Neural cell (in vitro differentiated cells): ENCODE data around the gene KLHL30. TPM values are rescaled to one million over a fixed set of nuclear protein-coding genes. Genes with fewer than 3 reads are reported as not detected.

ENCODE experiments used
- H2AFZ ChIP-seq: fragments of 200-600, 300-800 bp; sonication (generic), shearing (Covaris generic); 2 replicates; pipeline ENCODE4 v1.6.0; 2014; ENCODE audit warnings: low read depth, mild to moderate bottlenecking, antibody characterized with exemption, low read length, moderate library complexity
- H3F3A ChIP-seq: fragments of 200-600 bp; shearing (Covaris generic); 2 replicates; pipeline ENCODE4 v1.6.1; 2016; ENCODE audit warnings: mild to moderate bottlenecking, moderate library complexity, mixed read lengths, antibody characterized with exemption, low read length; ENCODE audit not compliant: insufficient read depth, poor library complexity, severe bottlenecking
- H3K27ac ChIP-seq: fragments of 200-600, 300-800 bp; sonication (generic), shearing (Covaris generic); 2 replicates; pipeline ENCODE4 v1.5.1; 2014; ENCODE audit warnings: mild to moderate bottlenecking, low read length, moderate library complexity
- H3K27me3 ChIP-seq: fragments of 300-800, 200-600 bp; sonication (generic), shearing (Covaris generic); 2 replicates; pipeline ENCODE4 v1.6.0; 2014; ENCODE audit warnings: mild to moderate bottlenecking, low read depth, low read length, moderate library complexity; ENCODE audit not compliant: insufficient read depth
- H3K36me3 ChIP-seq: fragments of 300-800, 200-600 bp; sonication (generic), shearing (Covaris generic); 2 replicates; pipeline ENCODE4 v1.5.1; 2014; ENCODE audit warnings: mild to moderate bottlenecking, antibody characterized with exemption, low read length, moderate library complexity; ENCODE audit not compliant: insufficient read depth
- H3K4me2 ChIP-seq: fragments of 300-800, 200-600 bp; sonication (generic), shearing (Covaris generic); 2 replicates; pipeline ENCODE4 v1.6.0; 2014; ENCODE audit warnings: mild to moderate bottlenecking, low read length
- H3K4me3 ChIP-seq: fragments of 300-800, 200-600 bp; sonication (generic), shearing (Covaris generic); 2 replicates; pipeline ENCODE4 v1.5.1; 2014; ENCODE audit warnings: mild to moderate bottlenecking, low read length, moderate library complexity
- H3K79me2 ChIP-seq: fragments of 200-600 bp; shearing (Covaris generic); replicated peaks from 2 replicates; pipeline ENCODE4 v1.6.0; 2014; ENCODE audit warnings: mild to moderate bottlenecking, low read length, moderate library complexity; ENCODE audit not compliant: insufficient read depth
- H3K9ac ChIP-seq: fragments of 300-800, 200-600 bp; sonication (generic), shearing (Covaris generic); 2 replicates; pipeline ENCODE4 v1.6.1; 2016; ENCODE audit warnings: mild to moderate bottlenecking, low read length, mixed read lengths
- H3K9me2 ChIP-seq: fragments of 200-600 bp; shearing (Covaris generic); 2 replicates; pipeline ENCODE4 v1.6.1; 2016; ENCODE audit warnings: mild to moderate bottlenecking, low read length, mixed read lengths; ENCODE audit not compliant: insufficient read depth
- H3K9me3 ChIP-seq: fragments of 200-600, 300-800 bp; sonication (generic), shearing (Covaris generic); 2 replicates; pipeline ENCODE4 v1.6.1; 2016; ENCODE audit warnings: mild to moderate bottlenecking, mixed run types, low read length, moderate library complexity, mixed read lengths
- H4K20me1 ChIP-seq: fragments of 200-600 bp; shearing (Covaris generic); 2 replicates; pipeline ENCODE4 v1.6.1; 2016; ENCODE audit warnings: mild to moderate bottlenecking, mixed run types; ENCODE audit not compliant: insufficient read depth
- CTCF ChIP-seq: fragments of 450-650 bp; IDR thresholded peaks from 2 replicates; pipeline ENCODE4 v1.5.1; 2014; ENCODE audit warnings: antibody characterized with exemption, mild to moderate bottlenecking, moderate library complexity; ENCODE audit not compliant: poor library complexity, severe bottlenecking
- EP300 ChIP-seq: fragments of 450-650 bp; conservative IDR thresholded peaks from 2 replicates; pipeline ENCODE4 v1.6.1; 2014; ENCODE audit warnings: antibody characterized with exemption, mild to moderate bottlenecking, moderate library complexity; ENCODE audit not compliant: poor library complexity, severe bottlenecking
- EZH2 ChIP-seq: fragments of 200-600, 300-800 bp; shearing (Covaris generic), sonication (generic); IDR thresholded peaks from 2 replicates; pipeline ENCODE4 v1.6.1; 2014; ENCODE audit warnings: antibody characterized with exemption, low read length, borderline replicate concordance, mild to moderate bottlenecking; ENCODE audit not compliant: insufficient read depth, poor library complexity, severe bottlenecking
- MXI1 ChIP-seq: fragments of 450-650 bp; conservative IDR thresholded peaks from 2 replicates; pipeline ENCODE4 v1.6.1; 2014; ENCODE audit warnings: antibody characterized with exemption, mild to moderate bottlenecking; ENCODE audit not compliant: poor library complexity, severe bottlenecking
- POLR2AphosphoS5 ChIP-seq: IDR thresholded peaks from 2 replicates; pipeline ENCODE4 v1.6.1; 2012
- RAD21 ChIP-seq: fragments of 450-650 bp; conservative IDR thresholded peaks from 2 replicates; pipeline ENCODE4 v1.6.1; 2014; ENCODE audit warnings: antibody characterized with exemption, mild to moderate bottlenecking, moderate library complexity
- SMC3 ChIP-seq: fragments of 450-650 bp; conservative IDR thresholded peaks from 2 replicates; pipeline ENCODE4 v1.6.1; 2014; ENCODE audit warnings: antibody characterized with exemption, mild to moderate bottlenecking, moderate library complexity; ENCODE audit not compliant: poor library complexity
- TAF1 ChIP-seq: IDR thresholded peaks from 2 replicates; pipeline ENCODE4 v1.6.1; 2012; ENCODE audit warnings: low read depth
- polyA plus RNA-seq: library from polyadenylated mRNA; depleted of rRNA; stranded (reverse); fragments of >200 nt; gene quantifications from 2 replicates; pipeline ENCODE4 v1.2.3, GENCODE V29; 2014
- TF ChIP-seq, protein P1 (sequence below): IDR thresholded peaks from 2 replicates; pipeline ENCODE4 v1.6.1; 2012; ENCODE audit warnings: borderline replicate concordance

KLHL30 gene
- polyA plus RNA-seq, 1 donor from 2014 or later, result not detected

GRCh38 chr2:238091436-238092060 lies 46.9 kb upstream of the KLHL30 start:
- Histone ChIP-seq H3K4me3 (no peak overlapping the region), H3K4me2 (no peak overlapping the region), H3K9me2 (no peaks in the 10 kb centered on the region), H3K9ac (no peak overlapping the region), H2AFZ (no peak overlapping the region), H3K9me3 (no peaks in the 10 kb centered on the region), H3K27me3 (no peaks in the 10 kb centered on the region), H3F3A (no peaks in the 10 kb centered on the region), H3K36me3 (no peaks in the 10 kb centered on the region), H3K27ac (no peak overlapping the region), H4K20me1 (no peaks in the 10 kb centered on the region), H3K79me2 (no peaks in the 10 kb centered on the region)
- no peak for TF ChIP-seq CTCF
- TF ChIP-seq, protein P1, sequence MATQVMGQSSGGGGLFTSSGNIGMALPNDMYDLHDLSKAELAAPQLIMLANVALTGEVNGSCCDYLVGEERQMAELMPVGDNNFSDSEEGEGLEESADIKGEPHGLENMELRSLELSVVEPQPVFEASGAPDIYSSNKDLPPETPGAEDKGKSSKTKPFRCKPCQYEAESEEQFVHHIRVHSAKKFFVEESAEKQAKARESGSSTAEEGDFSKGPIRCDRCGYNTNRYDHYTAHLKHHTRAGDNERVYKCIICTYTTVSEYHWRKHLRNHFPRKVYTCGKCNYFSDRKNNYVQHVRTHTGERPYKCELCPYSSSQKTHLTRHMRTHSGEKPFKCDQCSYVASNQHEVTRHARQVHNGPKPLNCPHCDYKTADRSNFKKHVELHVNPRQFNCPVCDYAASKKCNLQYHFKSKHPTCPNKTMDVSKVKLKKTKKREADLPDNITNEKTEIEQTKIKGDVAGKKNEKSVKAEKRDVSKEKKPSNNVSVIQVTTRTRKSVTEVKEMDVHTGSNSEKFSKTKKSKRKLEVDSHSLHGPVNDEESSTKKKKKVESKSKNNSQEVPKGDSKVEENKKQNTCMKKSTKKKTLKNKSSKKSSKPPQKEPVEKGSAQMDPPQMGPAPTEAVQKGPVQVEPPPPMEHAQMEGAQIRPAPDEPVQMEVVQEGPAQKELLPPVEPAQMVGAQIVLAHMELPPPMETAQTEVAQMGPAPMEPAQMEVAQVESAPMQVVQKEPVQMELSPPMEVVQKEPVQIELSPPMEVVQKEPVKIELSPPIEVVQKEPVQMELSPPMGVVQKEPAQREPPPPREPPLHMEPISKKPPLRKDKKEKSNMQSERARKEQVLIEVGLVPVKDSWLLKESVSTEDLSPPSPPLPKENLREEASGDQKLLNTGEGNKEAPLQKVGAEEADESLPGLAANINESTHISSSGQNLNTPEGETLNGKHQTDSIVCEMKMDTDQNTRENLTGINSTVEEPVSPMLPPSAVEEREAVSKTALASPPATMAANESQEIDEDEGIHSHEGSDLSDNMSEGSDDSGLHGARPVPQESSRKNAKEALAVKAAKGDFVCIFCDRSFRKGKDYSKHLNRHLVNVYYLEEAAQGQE, result no peak
- no peak for TF ChIP-seq EZH2
- TF ChIP-seq EP300, result no peak
- TF ChIP-seq TAF1, result no peak
- TF ChIP-seq RAD21, result no peak
- no peak for TF ChIP-seq MXI1
- TF ChIP-seq POLR2AphosphoS5, result no peak
- no peak for TF ChIP-seq SMC3

- TF ChIP-seq EP300, result no peak
- Histone ChIP-seq H3K9ac (no peak overlapping the region), H3K27ac (no peak overlapping the region), H3K4me2 (no peak overlapping the region), H3K79me2 (no peaks in the 10 kb centered on the region), H3F3A (no peaks in the 10 kb centered on the region), H3K27me3 (no peaks in the 10 kb centered on the region), H2AFZ (no peak overlapping the region), H3K9me3 (no peaks in the 10 kb centered on the region), H3K9me2 (no peaks in the 10 kb centered on the region), H3K4me3 (no peak overlapping the region), H4K20me1 (no peaks in the 10 kb centered on the region), H3K36me3 (no peaks in the 10 kb centered on the region)
These were observed 45.9 kb upstream of the KLHL30 start for GRCh38 chr2:238092486-238093035.
